Activated naive CD4-positive, alpha-beta T cell treated with anti-CD3 and anti-CD28 coated beads for 36 hours (primary cell): ENCODE results near the gene RAPGEF1. TPM values are rescaled to one million over a fixed set of nuclear protein-coding genes. Genes with fewer than 3 reads are reported as not detected.

ENCODE experiments used
- CTCF ChIA-PET: fragments of 350-600 bp; sonication (Branson Sonifier 250); formaldehyde crosslinking; loops from one replicate; lab custom pipeline; 2021; ENCODE audit warnings: antibody characterized with exemption; lab: Charles Lee
- DNase-seq: peaks from one replicate; pipeline ENCODE4 v3.0.0-alpha.2; 2020
- H3K27ac Mint-ChIP-seq: one replicate; pipeline ENCODE4 v1.8.0; 2021; ENCODE audit warnings: mild to moderate bottlenecking, mixed read lengths
- H3K27me3 Mint-ChIP-seq: one replicate; pipeline ENCODE4 v1.8.0; 2021; ENCODE audit warnings: low read depth, mixed read lengths
- H3K36me3 Mint-ChIP-seq: one replicate; pipeline ENCODE4 v1.8.0; 2021; ENCODE audit warnings: low read depth, mixed read lengths
- H3K4me1 Mint-ChIP-seq: one replicate; pipeline ENCODE4 v1.8.0; 2021; ENCODE audit warnings: low read depth, mixed read lengths
- H3K4me3 Mint-ChIP-seq: one replicate; pipeline ENCODE4 v1.8.0; 2021; ENCODE audit warnings: mild to moderate bottlenecking, moderate library complexity, mixed read lengths
- H3K9me3 Mint-ChIP-seq: one replicate; pipeline ENCODE4 v1.8.0; 2021; ENCODE audit warnings: mixed read lengths
- intact Hi-C: fragments of 100-400 bp; cut with micrococcal nuclease; formaldehyde crosslinking; loops from one replicate; pipeline ENCODE4 v1.15.1; 2023
- total RNA-seq, 2 experiments: library from RNA; stranded (reverse); gene quantifications; one replicate each; pipeline ENCODE4 v1.2.3, GENCODE V29; 2021

RAPGEF1 gene
- total RNA-seq, 2 experiments from 2014 or later = 55.9 to 59.9 TPM

DNA sequence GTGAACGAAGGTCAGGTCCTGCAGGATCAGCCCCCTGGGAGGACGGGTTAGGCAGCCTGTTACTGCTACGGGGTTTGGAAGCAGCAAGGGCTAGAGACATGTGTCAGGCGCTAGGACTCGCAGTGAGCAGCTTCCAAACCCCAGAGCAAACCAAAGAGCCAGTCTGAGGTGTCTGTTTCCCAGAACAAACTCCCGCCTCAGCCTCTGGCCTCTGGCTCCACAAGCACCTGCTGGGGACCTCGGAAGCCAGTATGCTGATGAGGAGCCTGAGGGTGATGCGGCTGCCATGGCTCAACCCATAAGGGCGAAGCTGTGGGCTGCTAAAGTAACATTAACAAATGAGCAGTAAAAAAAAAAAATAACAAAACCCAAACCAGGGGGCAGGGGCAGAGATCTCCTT, 159.5 kb downstream of the RAPGEF1 start:
- peaks cover 33% of the 10 kb centered on the region for H3K4me1 Mint-ChIP-seq
- no peaks in the 10 kb centered on the region for H3K27me3 Mint-ChIP-seq
- H3K36me3 Mint-ChIP-seq = peaks cover 17% of the 10 kb centered on the region
- no peak overlapping the region for H3K4me3 Mint-ChIP-seq
- CTCF ChIA-PET = interaction anchor here (2.3 kb wide), 1 partner anchor 11 kb away, joined by 11 read pairs; no protein-coding TSS in a partner anchor
- H3K9me3 Mint-ChIP-seq = no peaks in the 10 kb centered on the region
- H3K27ac Mint-ChIP-seq = no peak overlapping the region
- DNase-seq = no peak
- intact Hi-C loops = no loop called here

DNA sequence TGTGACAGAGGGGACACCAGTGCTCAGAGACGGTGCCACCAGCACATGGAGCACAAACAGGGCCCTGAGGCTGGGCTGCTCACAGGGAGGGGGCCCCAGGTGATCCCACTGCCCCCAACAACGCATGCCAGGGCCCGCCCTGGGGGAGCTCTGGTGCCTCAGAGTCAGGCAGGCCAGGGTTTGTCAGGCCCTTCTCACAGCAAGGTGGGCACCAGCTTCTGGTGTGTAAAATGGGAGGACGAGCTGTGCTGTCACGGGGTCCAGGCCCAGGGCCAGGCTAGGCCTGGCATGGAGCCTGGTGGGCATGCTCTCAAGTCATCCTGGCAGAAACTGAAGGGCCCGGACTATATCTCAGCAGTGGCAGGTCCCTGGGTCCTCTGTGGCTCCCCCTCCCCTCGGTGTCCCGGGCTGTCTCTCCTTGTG, 160.1 kb downstream of the RAPGEF1 start:
- CTCF ChIA-PET = interaction anchor here (2.3 kb wide), 1 partner anchor 11 kb away, joined by 11 read pairs; no protein-coding TSS in a partner anchor
- Mint-ChIP-seq H3K27me3 (no peaks in the 10 kb centered on the region), H3K36me3 (peaks cover 13% of the 10 kb centered on the region), H3K9me3 (no peaks in the 10 kb centered on the region), H3K27ac (peak overlapping the region; percentile 88), H3K4me3 (no peak overlapping the region), H3K4me1 (peaks cover 28% of the 10 kb centered on the region)
- no peak for DNase-seq
- intact Hi-C loops = loop anchor here (5.0 kb wide), 1 partner anchor 77 kb away; the partner anchor contains the start of gene POMT1

DNA sequence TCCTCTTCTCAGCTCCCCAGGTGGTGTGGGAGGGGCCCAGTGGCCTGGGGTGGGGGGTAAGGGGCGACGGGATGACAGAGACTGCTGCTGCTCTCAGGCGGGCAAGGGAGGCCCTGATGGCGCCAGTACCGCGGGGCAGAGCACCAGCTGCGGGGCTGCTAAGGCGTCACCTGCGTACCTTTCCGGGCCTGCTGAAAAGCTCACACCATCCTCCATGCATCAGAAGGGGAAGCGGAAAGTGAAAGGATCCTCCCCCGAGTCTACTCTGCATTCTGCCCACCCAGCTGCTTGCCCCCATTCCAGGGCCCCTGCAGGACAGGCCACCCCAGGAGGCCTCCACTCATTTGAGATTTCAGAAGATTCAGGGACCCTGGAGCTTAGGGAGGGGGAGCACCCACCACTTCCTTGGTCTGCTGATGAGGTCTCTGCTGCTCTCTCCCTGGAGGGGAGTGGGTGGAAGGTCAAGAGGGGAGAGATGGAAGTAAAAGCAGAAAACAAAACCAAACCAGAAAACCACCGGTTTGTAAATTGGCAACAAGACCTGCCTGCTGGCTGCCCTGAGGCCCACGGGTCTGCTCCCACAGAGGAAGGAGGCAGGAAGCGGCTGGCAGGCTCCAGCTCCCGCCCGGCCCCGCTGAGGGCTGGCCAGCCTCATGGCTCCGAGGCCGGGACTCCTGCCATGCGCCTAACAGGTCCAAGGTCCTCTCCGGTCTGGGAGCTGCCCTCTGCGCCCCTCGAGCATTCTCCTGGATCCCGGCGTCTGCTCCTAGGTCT, 161.0 kb downstream of the RAPGEF1 start:
- Mint-ChIP-seq H3K27me3 (no peaks in the 10 kb centered on the region), H3K9me3 (no peaks in the 10 kb centered on the region), H3K27ac (peak overlapping the region; percentile 88), H3K4me1 (peaks cover 23% of the 10 kb centered on the region), H3K36me3 (peaks cover 12% of the 10 kb centered on the region), H3K4me3 (peak overlapping the region; percentile 46)
- CTCF ChIA-PET = interaction anchor here (0.8 to 2.3 kb wide), 3 partner anchors 12 to 230 kb away, joined by 3 to 11 read pairs (median 4); no protein-coding TSS in a partner anchor
- DNase-seq = peak; percentile 68
- intact Hi-C loops = loop anchor here (5.0 kb wide), 1 partner anchor 77 kb away; the partner anchor contains the start of gene POMT1

DNA sequence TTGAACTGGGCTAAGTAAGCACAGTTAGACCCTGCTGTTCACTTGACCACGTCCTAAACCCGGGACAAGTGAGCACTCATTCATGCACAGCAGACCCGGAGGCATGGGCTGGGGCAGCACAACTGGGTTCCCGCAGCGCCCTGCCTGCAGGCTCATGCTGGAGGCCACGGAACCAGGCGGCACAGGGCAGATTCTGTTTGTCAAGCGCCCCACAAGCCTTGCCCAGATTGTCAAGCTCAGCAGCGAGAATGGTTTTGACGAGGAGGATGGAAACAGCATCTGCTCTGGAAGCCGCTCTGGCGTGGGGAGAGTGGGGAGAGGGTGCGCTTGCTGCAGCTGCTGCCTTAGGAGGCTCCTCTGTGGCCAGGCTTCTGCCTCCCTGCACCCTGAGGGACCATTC, 161.9 kb downstream of the RAPGEF1 start:
- Mint-ChIP-seq H3K27me3 (no peaks in the 10 kb centered on the region), H3K4me1 (peaks cover 22% of the 10 kb centered on the region), H3K27ac (peak overlapping the region; percentile 88), H3K9me3 (no peaks in the 10 kb centered on the region), H3K4me3 (no peak overlapping the region), H3K36me3 (peaks cover 10% of the 10 kb centered on the region)
- intact Hi-C loops = loop anchor here (5.0 kb wide), 1 partner anchor 76 kb away; the partner anchor contains the start of gene POMT1
- DNase-seq = no peak
- CTCF ChIA-PET = interaction anchor here (0.5 to 2.3 kb wide), 2 partner anchors 13 to 154 kb away, joined by 3 to 11 read pairs; no protein-coding TSS in a partner anchor

DNA sequence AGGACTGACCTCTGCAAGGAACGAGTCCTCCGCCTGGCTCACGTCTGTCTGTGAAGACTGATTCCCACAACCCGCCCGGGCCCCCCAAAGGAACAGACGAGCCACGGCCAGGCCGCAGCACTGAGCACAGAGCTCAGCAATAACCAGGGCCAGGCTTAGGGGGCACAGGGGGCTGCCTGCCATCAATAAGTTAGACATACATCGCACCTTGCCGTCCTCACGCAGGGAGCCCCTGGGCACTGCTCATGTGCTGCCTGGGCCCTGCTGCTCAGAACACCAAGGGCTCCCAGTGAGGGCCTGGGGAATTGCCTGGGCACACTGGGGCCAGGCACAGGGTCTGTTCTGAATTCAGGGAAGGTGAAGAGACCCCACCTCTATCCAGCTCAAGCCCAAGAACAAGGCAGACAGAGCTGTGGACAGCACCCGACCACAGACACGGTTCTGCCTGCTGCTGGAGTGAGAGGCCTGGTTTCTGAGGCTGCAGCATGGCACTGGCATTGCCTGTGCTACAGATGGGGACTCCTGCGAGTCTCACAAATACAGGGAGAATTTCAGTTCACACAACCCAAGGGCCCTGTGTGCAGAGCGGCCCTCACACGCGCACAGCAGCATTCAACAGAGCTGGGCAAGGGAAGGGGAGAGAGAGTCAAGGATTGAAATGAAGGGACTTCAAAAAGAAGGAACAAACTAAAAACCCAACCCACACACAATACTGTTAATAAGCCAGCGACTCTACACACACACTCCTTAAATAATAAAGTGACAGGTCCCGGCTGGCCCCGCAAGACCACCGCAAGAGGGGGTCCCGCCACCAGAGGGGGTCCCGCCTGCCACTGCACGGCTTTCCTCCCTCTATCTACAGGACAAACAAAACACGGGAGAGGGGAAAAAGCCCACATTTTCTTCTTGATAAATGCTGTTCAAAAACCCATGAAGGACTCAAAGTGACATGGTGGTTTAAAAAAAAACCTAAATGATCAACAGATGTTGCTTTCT, 162.6 kb downstream of the RAPGEF1 start:
- CTCF ChIA-PET = no interaction called here
- Mint-ChIP-seq H3K27me3 (no peaks in the 10 kb centered on the region), H3K9me3 (no peaks in the 10 kb centered on the region), H3K27ac (no peak overlapping the region), H3K4me1 (peaks cover 22% of the 10 kb centered on the region), H3K36me3 (peaks cover 11% of the 10 kb centered on the region), H3K4me3 (no peak overlapping the region)
- intact Hi-C loops = loop anchor here (5.0 kb wide), 1 partner anchor 75 kb away; the partner anchor contains the start of gene POMT1
- no peak for DNase-seq

DNA sequence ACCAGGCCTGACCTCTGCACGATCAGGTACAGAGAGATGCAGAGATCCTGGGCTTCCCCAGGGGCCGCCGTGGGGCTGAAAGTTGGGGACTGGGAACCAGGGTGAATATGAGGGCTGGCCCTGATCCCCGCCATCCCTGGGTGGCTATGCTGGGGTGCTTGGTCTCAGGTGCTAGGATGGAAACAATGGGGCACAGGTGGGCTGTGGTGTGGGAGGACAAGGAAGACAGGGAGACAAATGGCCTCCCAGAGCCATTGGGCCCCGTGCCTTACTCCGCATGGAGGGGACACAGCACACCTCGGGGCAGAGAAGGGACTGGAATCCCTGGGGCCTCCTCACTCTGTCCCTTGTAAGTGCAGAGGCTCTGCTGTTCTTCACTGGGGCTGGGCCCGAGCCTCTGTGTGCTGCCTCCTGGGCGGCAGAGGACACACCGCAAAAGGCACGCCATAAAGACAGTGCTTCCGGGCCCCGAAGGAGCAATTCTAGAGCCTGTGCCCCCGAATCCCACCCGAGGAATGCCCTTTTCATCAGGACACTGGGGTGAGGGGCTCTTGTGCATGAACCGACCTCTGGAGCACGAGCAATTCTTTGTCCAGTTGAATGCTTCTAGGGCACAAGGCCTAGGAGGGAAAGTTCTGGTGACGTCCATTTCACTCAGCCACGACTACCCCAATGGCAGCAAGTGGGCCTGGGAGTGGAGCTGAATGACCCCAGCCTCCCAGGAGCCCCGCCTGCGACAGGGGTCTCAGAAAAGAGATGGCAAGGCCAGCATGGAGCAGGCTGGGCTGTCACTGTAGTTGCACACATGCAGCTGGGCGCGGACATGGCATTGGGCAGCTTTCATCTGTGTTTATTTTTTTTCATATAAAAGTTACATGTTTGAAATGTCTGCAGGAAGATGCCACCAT, 163.7 kb downstream of the RAPGEF1 start:
- H3K4me3 Mint-ChIP-seq = no peak overlapping the region
- no peaks in the 10 kb centered on the region for H3K27me3 Mint-ChIP-seq
- H3K27ac Mint-ChIP-seq = no peak overlapping the region
- intact Hi-C loops = loop anchor here (5.0 kb wide), 1 partner anchor 74 kb away; the partner anchor contains the start of gene POMT1
- no peak for DNase-seq
- no peaks in the 10 kb centered on the region for H3K9me3 Mint-ChIP-seq
- CTCF ChIA-PET = no interaction called here
- H3K4me1 Mint-ChIP-seq = peaks cover 22% of the 10 kb centered on the region
- peaks cover 12% of the 10 kb centered on the region for H3K36me3 Mint-ChIP-seq

DNA sequence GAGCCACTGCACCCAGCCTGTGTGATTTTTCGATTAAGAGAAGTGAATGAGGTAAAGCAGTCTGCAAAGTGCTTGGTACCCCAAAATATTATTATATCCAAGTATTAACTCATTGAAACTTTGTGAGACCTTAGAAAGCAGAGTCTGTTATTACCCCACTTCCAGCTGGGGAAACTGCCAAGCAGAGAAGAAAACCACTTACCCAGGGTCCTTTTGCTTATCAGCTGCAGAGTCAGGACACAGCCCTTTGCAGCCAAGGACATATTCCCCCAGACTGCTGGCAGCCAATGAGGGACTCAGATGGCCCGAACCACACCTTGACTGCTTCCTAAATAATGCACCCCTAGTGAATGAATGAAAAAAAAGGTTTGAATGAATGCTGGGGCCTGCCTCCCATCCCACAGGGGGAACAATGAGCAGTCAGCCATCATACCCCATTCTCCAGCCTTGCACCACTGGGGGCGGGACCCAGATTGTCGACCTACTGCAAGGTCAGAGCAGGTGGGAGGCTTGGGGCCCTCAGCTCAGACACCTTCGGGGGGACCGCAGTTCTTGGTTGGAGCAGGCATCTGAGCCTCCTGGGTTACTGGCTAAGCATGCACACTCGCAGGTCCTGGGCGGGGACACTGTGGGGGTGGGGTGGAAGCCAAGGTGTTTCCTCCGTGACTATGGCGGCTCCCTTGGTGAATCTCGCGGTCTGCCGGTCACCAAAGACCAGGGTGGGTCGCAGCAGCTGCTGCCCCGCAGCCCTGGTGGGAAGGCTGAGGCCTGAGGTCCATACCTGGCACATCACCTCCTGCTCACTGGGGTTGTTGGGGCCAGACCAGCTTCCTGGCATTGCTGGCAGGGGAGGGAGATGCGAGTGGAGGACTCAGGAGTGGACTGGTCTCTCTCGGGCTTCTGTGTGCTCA, 164.9 kb downstream of the RAPGEF1 start:
- H3K4me1 Mint-ChIP-seq = peaks cover 22% of the 10 kb centered on the region
- peaks cover 11% of the 10 kb centered on the region for H3K36me3 Mint-ChIP-seq
- no peak for DNase-seq
- H3K27me3 Mint-ChIP-seq = no peaks in the 10 kb centered on the region
- intact Hi-C loops = loop anchor here (5.0 kb wide), 1 partner anchor 73 kb away; the partner anchor contains the start of gene POMT1
- H3K27ac Mint-ChIP-seq = no peak overlapping the region
- H3K9me3 Mint-ChIP-seq = no peaks in the 10 kb centered on the region
- CTCF ChIA-PET = no interaction called here
- H3K4me3 Mint-ChIP-seq = no peak overlapping the region

DNA sequence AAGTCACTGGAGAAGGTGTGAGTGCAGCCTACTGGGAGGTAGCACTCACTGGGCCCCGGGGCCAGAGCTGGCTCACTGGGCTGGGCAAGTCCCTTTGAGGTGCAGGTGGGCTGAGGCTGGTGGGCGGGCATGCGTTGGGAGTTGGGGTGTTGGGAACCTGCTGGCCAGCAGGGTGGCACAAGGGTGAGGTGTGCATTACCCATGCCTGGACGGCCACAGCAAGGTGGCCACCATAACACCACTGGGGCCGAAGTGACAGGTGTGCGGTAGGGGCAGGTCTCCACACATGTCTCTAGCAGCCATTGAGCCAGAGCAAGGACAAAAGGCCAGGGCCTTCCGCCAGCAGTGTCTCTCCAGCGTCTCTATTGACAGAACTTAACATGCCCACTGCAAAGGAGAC, 172.0 kb downstream of the RAPGEF1 start:
- Mint-ChIP-seq H3K9me3 (no peaks in the 10 kb centered on the region), H3K27ac (no peak overlapping the region)
- no peak for DNase-seq

DNA sequence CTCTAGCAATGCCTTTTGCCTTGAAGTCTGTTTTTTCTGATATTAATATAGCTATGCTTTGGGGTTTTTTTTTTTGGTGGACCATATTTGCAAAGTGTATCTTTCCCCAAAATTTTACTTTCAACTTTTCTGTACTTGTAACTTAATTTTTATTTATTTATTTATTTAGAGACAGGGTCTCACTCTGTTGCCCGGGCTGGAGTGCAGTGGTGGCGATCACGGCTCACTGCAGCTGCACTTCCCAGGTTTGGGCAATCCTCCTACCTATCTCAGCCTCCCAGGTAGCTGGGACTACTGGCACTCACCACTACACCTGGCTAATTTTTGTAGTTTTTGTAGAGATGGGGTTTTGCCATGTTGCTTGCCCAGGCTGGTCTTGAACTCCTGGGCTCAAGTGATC, 173.7 kb downstream of the RAPGEF1 start:
- Mint-ChIP-seq H3K36me3 (peaks cover under 1% of the 10 kb centered on the region), H3K9me3 (peaks cover 2% of the 10 kb centered on the region), H3K27ac (no peak overlapping the region), H3K4me3 (no peak overlapping the region), H3K27me3 (no peaks in the 10 kb centered on the region), H3K4me1 (peaks cover 5% of the 10 kb centered on the region)
- intact Hi-C loops = no loop called here
- DNase-seq = no peak
- CTCF ChIA-PET = interaction anchor here (0.6 kb wide), 1 partner anchor 163 kb away, joined by 5 read pairs; no protein-coding TSS in a partner anchor

More for the DNA sequence above, 172.0 kb downstream of the RAPGEF1 start:
- Mint-ChIP-seq H3K4me3 (no peak overlapping the region), H3K4me1 (peaks cover 5% of the 10 kb centered on the region), H3K27me3 (no peaks in the 10 kb centered on the region), H3K36me3 (peaks cover 3% of the 10 kb centered on the region)
- intact Hi-C loops = no loop called here
- CTCF ChIA-PET = no interaction called here

DNA sequence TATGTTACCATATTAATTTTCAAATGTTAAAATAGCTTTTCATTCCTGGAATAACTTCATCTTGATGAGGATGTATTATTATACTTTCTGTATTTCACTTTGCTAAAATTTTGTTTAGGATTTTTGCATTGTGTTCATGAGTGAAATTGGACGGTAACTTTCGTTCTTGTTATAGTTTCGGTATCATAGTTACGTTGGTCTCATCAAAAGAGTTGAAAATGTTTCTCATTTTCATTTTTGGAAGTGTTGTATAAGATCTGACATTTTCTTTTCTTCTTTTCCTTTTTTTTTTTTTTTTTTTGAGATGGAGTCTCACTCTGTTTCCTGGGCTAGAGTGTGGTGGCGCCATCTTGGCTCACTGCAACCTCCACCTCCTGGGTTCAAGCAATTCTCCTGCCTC, 174.5 kb downstream of the RAPGEF1 start:
- Mint-ChIP-seq H3K9me3 (peaks cover 2% of the 10 kb centered on the region), H3K36me3 (no peaks in the 10 kb centered on the region), H3K4me1 (peaks cover 5% of the 10 kb centered on the region), H3K27me3 (no peaks in the 10 kb centered on the region), H3K4me3 (no peak overlapping the region), H3K27ac (no peak overlapping the region)
- intact Hi-C loops = no loop called here
- DNase-seq = no peak
- CTCF ChIA-PET = interaction anchor here (0.6 kb wide), 1 partner anchor 164 kb away, joined by 5 read pairs; no protein-coding TSS in a partner anchor
